DOHH2 (cell line): ENCODE measurements around the gene ACTL6B.

Source experiments
- CTCF ChIP-seq: fragments of 200-600 bp; sonication (generic); IDR thresholded peaks from one replicate; pipeline ENCODE4 v1.5.1; 2014; ENCODE audit warnings: antibody characterized with exemption, mild to moderate bottlenecking, low read depth, low read length; ENCODE audit not compliant: poor library complexity, severe bottlenecking
- EZH2phosphoT487 ChIP-seq: fragments of 200-600 bp; sonication (generic); IDR thresholded peaks from 2 replicates; pipeline ENCODE4 v1.6.1; 2017; ENCODE audit warnings: borderline replicate concordance, mild to moderate bottlenecking, antibody characterized with exemption, low read length, moderate library complexity, mixed read lengths

- no peak for TF ChIP-seq CTCF
- no peak for TF ChIP-seq EZH2phosphoT487
Observed at GRCh38 chr7:100685631-100686145, 29.4 kb upstream of the ACTL6B start.
